ENCODE data around the gene DLG2. TPM values are rescaled to one million over a fixed set of nuclear protein-coding genes. Genes with fewer than 3 reads are reported as not detected.

The DLG2 gene
- total and polyA plus RNA-seq, 2 donors (not counting 3 experiments of a cell fraction or from before 2014, with no cell fraction given) = 0.15 to 1.1 TPM

GRCh38 chr11:84536456-84536855, 1090.7 kb downstream of the DLG2 start:
- BruUV-seq (replicated peaks) = no TSS peak
- Histone ChIP-seq H2AFZ (ENCODE audit: low read depth, low read length) (no peak overlapping the region), H3K4me1 (ENCODE audit: control insufficient read depth, extremely low read depth, insufficient read depth, low read length) (no peaks in the 10 kb centered on the region), H3K36me3 (ENCODE audit: control insufficient read depth in 2 of 2, extremely low read depth in 1 of 2, insufficient read depth in 2 of 2, low read length in 2 of 2) (no peaks in the 10 kb centered on the region), H3K27ac (ENCODE audit: insufficient read depth, low read depth, low read length) (no peak overlapping the region), H3K9ac (replicated peaks; ENCODE audit: extremely low read depth, insufficient read depth, low read length) (no peak overlapping the region), H3K79me2 (ENCODE audit: control insufficient read depth, insufficient read depth, low read length) (no peaks in the 10 kb centered on the region), H4K20me1 (replicated peaks; ENCODE audit: control insufficient read depth, extremely low read depth, insufficient read depth, low read length) (no peaks in the 10 kb centered on the region), H3K4me3 (replicated peaks in 1 of 3; ENCODE audit: insufficient read depth in 1 of 3, low read depth in 1 of 3, low read length in 3 of 3) (no peak overlapping the region), H3K27me3 (ENCODE audit: control insufficient read depth in 2 of 2, insufficient read depth in 2 of 2, low read length in 2 of 2) (no peaks in the 10 kb centered on the region), H3K9me3 (replicated peaks; ENCODE audit: control insufficient read depth, insufficient read depth, low read length) (no peaks in the 10 kb centered on the region), H3K9me1 (replicated peaks; ENCODE audit: control insufficient read depth, extremely low read depth, insufficient read depth, low read length) (no peaks in the 10 kb centered on the region), H3K4me2 (ENCODE audit: insufficient read depth, low read length) (no peak overlapping the region)
- CTCF ChIA-PET = no interaction called here
- intact Hi-C loops (cut with micrococcal nuclease) = no loop called here
- POLR2A ChIA-PET = no interaction called here
- TF ChIP-seq JUN (IDR thresholded peaks at IDR 0.05; ENCODE audit: borderline replicate concordance, insufficient read depth, insufficient read length, low read depth) (no peak), CTCF (IDR thresholded peaks at IDR 0.05; ENCODE audit: extremely low read depth in 1 of 2, insufficient read depth in 1 of 2, low read depth in 1 of 2, low read length in 2 of 2) (no peak), POLR2A (IDR thresholded peaks at IDR 0.05; ENCODE audit: low read depth, low read length) (no peak), GATA2 (IDR thresholded peaks at IDR 0.05; ENCODE audit: insufficient read depth, insufficient read length, low read depth, low read length) (no peak), EZH2 (IDR thresholded peaks at IDR 0.05; ENCODE audit: borderline replicate concordance, low read depth, low read length, severe bottlenecking) (no peak), POLR2AphosphoS5 (IDR thresholded peaks at IDR 0.05; ENCODE audit: insufficient read depth, low read depth, low read length) (no peak), MAX (IDR thresholded peaks at IDR 0.05; ENCODE audit: insufficient read depth, insufficient read length) (no peak), MYC (IDR thresholded peaks at IDR 0.05; ENCODE audit: low read depth, low read length) (no peak), FOS (IDR thresholded peaks at IDR 0.05; ENCODE audit: borderline replicate concordance, insufficient read depth, low read length) (no peak)
- FAIRE-seq = no peak
- dilution Hi-C loops (cut with MboI; ENCODE audit: extremely low pct_ligation_motif_present, low sequenced_read_pairs) = no loop called here
- no peak for DNase-seq (ENCODE audit: low read depth, low spot score)
